GM23338 (cell line): ENCODE measurements around the gene PRDM5. TPM values are rescaled to one million over a fixed set of nuclear protein-coding genes. Genes with fewer than 3 reads are reported as not detected.

Experiments used
- ATAC-seq: fragments of 200-7000 bp; cut with Tn5 transposase; 3 replicates; pipeline ENCODE4 v1.9.1; 2020
- DNase-seq: peaks from one replicate; pipeline ENCODE4 v3.0.0-alpha.2; 2015; ENCODE audit warnings: low spot score
- H2AFZ ChIP-seq: fragments of 200-600 bp; sonication (generic); 2 replicates; pipeline ENCODE4 v1.8.0; 2016; ENCODE audit warnings: antibody characterized with exemption, mild to moderate bottlenecking, moderate library complexity
- H3F3A ChIP-seq: fragments of 200-600 bp; sonication (generic); replicated peaks from 2 replicates; pipeline ENCODE4 v1.8.0; 2017; ENCODE audit warnings: antibody characterized with exemption, mixed run types, low read depth
- H3K27ac ChIP-seq: fragments of 200-600 bp; sonication (generic); 2 replicates; pipeline ENCODE4 v1.6.1; 2016; ENCODE audit warnings: low read depth
- H3K27me3 ChIP-seq: fragments of 200-600 bp; sonication (generic); 2 replicates; pipeline ENCODE4 v1.8.0; 2016; ENCODE audit warnings: mild to moderate bottlenecking, mixed run types, moderate library complexity; ENCODE audit not compliant: insufficient read depth
- H3K36me3 ChIP-seq: fragments of 200-600 bp; sonication (generic); 2 replicates; pipeline ENCODE4 v1.8.0; 2016; ENCODE audit warnings: mild to moderate bottlenecking; ENCODE audit not compliant: insufficient read depth
- H3K4me1 ChIP-seq: fragments of 200-600 bp; sonication (generic); 2 replicates; pipeline ENCODE4 v1.8.0; 2016; ENCODE audit warnings: mild to moderate bottlenecking, moderate library complexity; ENCODE audit not compliant: insufficient read depth
- H3K4me2 ChIP-seq: fragments of 200-600 bp; sonication (generic); 2 replicates; pipeline ENCODE4 v1.7.1; 2017; ENCODE audit warnings: mixed run types
- H3K4me3 ChIP-seq: fragments of 200-600 bp; sonication (generic); 2 replicates; pipeline ENCODE4 v1.6.1; 2016; ENCODE audit warnings: mixed run types
- H3K79me2 ChIP-seq: fragments of 200-600 bp; sonication (generic); replicated peaks from 2 replicates; pipeline ENCODE4 v1.8.0; 2017; ENCODE audit warnings: mild to moderate bottlenecking; ENCODE audit not compliant: insufficient read depth
- H3K9me2 ChIP-seq: fragments of 200-600 bp; sonication (generic); 2 replicates; pipeline ENCODE4 v1.8.0; 2017; ENCODE audit not compliant: insufficient read depth
- H4K20me1 ChIP-seq: fragments of 200-600 bp; sonication (generic); replicated peaks from 2 replicates; pipeline ENCODE4 v1.8.0; 2017; ENCODE audit warnings: mild to moderate bottlenecking; ENCODE audit not compliant: insufficient read depth
- H3K27ac Mint-ChIP-seq: 2 replicates; pipeline ENCODE4 v1.8.0; 2020; ENCODE audit warnings: inconsistent platforms, mild to moderate bottlenecking, moderate library complexity, mixed read lengths
- H3K27me3 Mint-ChIP-seq: 3 replicates; pipeline ENCODE4 v1.8.0; 2022; ENCODE audit warnings: low read depth, mild to moderate bottlenecking, moderate library complexity, mixed read lengths, inconsistent platforms; ENCODE audit not compliant: insufficient read depth, poor library complexity
- H3K36me3 Mint-ChIP-seq: 3 replicates; pipeline ENCODE4 v1.8.0; 2021; ENCODE audit warnings: low read depth, mild to moderate bottlenecking, inconsistent platforms, moderate library complexity, mixed read lengths
- H3K4me1 Mint-ChIP-seq: 3 replicates; pipeline ENCODE4 v1.8.0; 2020; ENCODE audit warnings: mild to moderate bottlenecking, inconsistent platforms, mixed read lengths
- H3K4me3 Mint-ChIP-seq: 3 replicates; pipeline ENCODE4 v1.8.0; 2021; ENCODE audit warnings: moderate library complexity, mild to moderate bottlenecking, inconsistent platforms, mixed read lengths
- H3K9me3 Mint-ChIP-seq: 3 replicates; pipeline ENCODE4 v1.8.0; 2020; ENCODE audit warnings: moderate library complexity, mild to moderate bottlenecking, inconsistent platforms, mixed read lengths
- CREB1 ChIP-seq: fragments of 250-450 bp; sonication (Bioruptor Pico); IDR thresholded peaks from 2 replicates; pipeline ENCODE4 v1.5.0; 2020; ENCODE audit warnings: low read depth, mild to moderate bottlenecking, moderate library complexity
- CTCF ChIP-seq, 2 experiments: fragments of 200-600 bp in 1 of 2; sonication (generic) in 1 of 2; conservative IDR thresholded peaks; 2 replicates each; pipeline versions ENCODE4 v1.5.1 to v1.6.1; 2016 to 2017; ENCODE audit warnings: antibody characterized with exemption in 2 of 2, low read depth in 2 of 2, mild to moderate bottlenecking in 2 of 2, moderate library complexity in 1 of 2
- JUNB ChIP-seq: IDR thresholded peaks from one replicate; pipeline ENCODE4 v1.6.1; 2016; ENCODE audit warnings: antibody characterized with exemption; ENCODE audit not compliant: unreplicated experiment
- POLR2AphosphoS5 ChIP-seq: IDR thresholded peaks from 2 replicates; pipeline ENCODE4 v1.6.1; 2016; ENCODE audit warnings: antibody characterized with exemption, low read depth
- REST ChIP-seq: IDR thresholded peaks from one replicate; pipeline ENCODE4 v1.6.1; 2018; ENCODE audit warnings: antibody characterized with exemption; ENCODE audit not compliant: unreplicated experiment
- ZNF114 ChIP-seq: fragments of 250-450 bp; sonication (Bioruptor Pico); IDR thresholded peaks from 2 replicates; pipeline ENCODE4 v1.5.0; 2020; ENCODE audit warnings: mild to moderate bottlenecking, moderate library complexity
- ZNF331 ChIP-seq: fragments of 250-450 bp; sonication (Bioruptor Pico); IDR thresholded peaks from 2 replicates; pipeline ENCODE4 v1.5.0; 2020; ENCODE audit warnings: low read depth, mild to moderate bottlenecking, moderate library complexity
- ZNF462 ChIP-seq: fragments of 250-450 bp; sonication (Bioruptor Pico); IDR thresholded peaks from 2 replicates; pipeline ENCODE4 v1.5.0; 2020; ENCODE audit warnings: mild to moderate bottlenecking, moderate library complexity
- polyA plus RNA-seq: library from polyadenylated mRNA; unstranded; fragments of >200 nt; fragmentation: Nextera tagmentation; extraction: Ambion mirVana; gene quantifications from 2 replicates; pipeline ENCODE4 v1.2.1, GENCODE V29; 2016
- total RNA-seq: library from RNA; depleted of rRNA; stranded (reverse); fragments of >200 nt; shearing (Covaris generic); gene quantifications from 2 replicates; pipeline ENCODE4 v1.2.3, GENCODE V29; 2014

The PRDM5 gene
- total and polyA plus RNA-seq, 2 experiments from 2014 or later: 11.2 to 40.4 TPM

- Histone ChIP-seq H3F3A (no peaks in the 10 kb centered on the region), H3K36me3 (no peaks in the 10 kb centered on the region), H3K79me2 (no peaks in the 10 kb centered on the region), H4K20me1 (no peaks in the 10 kb centered on the region), H3K27ac (no peak overlapping the region), H2AFZ (no peak overlapping the region), H3K27me3 (no peaks in the 10 kb centered on the region), H3K9me2 (no peaks in the 10 kb centered on the region), H3K4me2 (no peak overlapping the region), H3K4me1 (no peaks in the 10 kb centered on the region), H3K4me3 (no peak overlapping the region)
- TF ChIP-seq CTCF (conservative IDR thresholded peaks at IDR 0.05; ENCODE audit: low read depth in 2 of 2) (no peak), JUNB (no peak), POLR2AphosphoS5 (no peak), REST (no peak), CREB1 (CRISPR knock-in tag) (no peak), ZNF462 (CRISPR knock-in tag) (no peak), ZNF331 (CRISPR knock-in tag) (no peak), ZNF114 (no peak)
- Mint-ChIP-seq H3K4me3 (no peak overlapping the region), H3K4me1 (no peaks in the 10 kb centered on the region), H3K36me3 (peaks cover 13% of the 10 kb centered on the region; the same call in 2 of the 3 replicates), H3K27ac (no peak overlapping the region), H3K27me3 (no peaks in the 10 kb centered on the region), H3K9me3 (peaks cover 7% of the 10 kb centered on the region; the same call in 2 of the 3 replicates)
- no peak for ATAC-seq
- no peak for DNase-seq
Measured at GRCh38 chr4:120773641-120774040, 148.9 kb downstream of the PRDM5 start.
